SK-N-SH treated with all-trans-retinoic acid at 6 μM for 48 hours (cell line): ENCODE measurements around the gene CCDC187.

Experiments
- ATAC-seq: fragments of 200-7000 bp; cut with Tn5 transposase; 3 replicates; pipeline ENCODE4 v1.9.1; 2020; ENCODE audit warnings: mild to moderate bottlenecking, moderate library complexity
- ARNTL ChIP-seq: fragments of 450-650 bp; formaldehyde crosslinking; IDR thresholded peaks from 2 replicates; pipeline ENCODE4 v1.5.0; 2020; ENCODE audit warnings: low read depth, mild to moderate bottlenecking, moderate library complexity, borderline replicate concordance
- ESRRG ChIP-seq: fragments of 250-450 bp; sonication (Bioruptor Pico); IDR thresholded peaks from 2 replicates; pipeline ENCODE4 v1.6.1; 2021; ENCODE audit warnings: mild to moderate bottlenecking
- ISL1 ChIP-seq: fragments of 250-450 bp; sonication (Bioruptor Pico); IDR thresholded peaks from 2 replicates; pipeline ENCODE4 v2.1.2; 2022; ENCODE audit warnings: mild to moderate bottlenecking, moderate library complexity
- OSR1 ChIP-seq: fragments of 250-450 bp; sonication (Bioruptor Pico); IDR thresholded peaks from 2 replicates; pipeline ENCODE4 v1.8.0; 2022; ENCODE audit warnings: moderate library complexity, mild to moderate bottlenecking, inconsistent platforms
- PPARA ChIP-seq: fragments of 250-450 bp; sonication (Bioruptor Pico); IDR thresholded peaks from 2 replicates; pipeline ENCODE4 v1.5.0; 2020; ENCODE audit warnings: mild to moderate bottlenecking, borderline replicate concordance
- RARB ChIP-seq: fragments of 250-450 bp; sonication (Bioruptor Pico); IDR thresholded peaks from 2 replicates; pipeline ENCODE4 v1.8.0; 2021; ENCODE audit warnings: mild to moderate bottlenecking, moderate library complexity
- TCF4 ChIP-seq: fragments of 250-450 bp; sonication (Bioruptor Pico); IDR thresholded peaks from 2 replicates; pipeline ENCODE4 v1.8.0; 2021; ENCODE audit warnings: mild to moderate bottlenecking, moderate library complexity, borderline replicate concordance
- TOX ChIP-seq: fragments of 250-450 bp; sonication (Bioruptor Pico); IDR thresholded peaks from 2 replicates; pipeline ENCODE4 v1.8.0; 2021; ENCODE audit warnings: mild to moderate bottlenecking, moderate library complexity, borderline replicate concordance
- ZFP30 ChIP-seq: fragments of 450-650 bp; formaldehyde crosslinking; IDR thresholded peaks from 2 replicates; pipeline ENCODE4 v1.5.0; 2022; ENCODE audit warnings: mild to moderate bottlenecking, moderate library complexity
- ZNF565 ChIP-seq: fragments of 450-650 bp; formaldehyde crosslinking; conservative IDR thresholded peaks from 2 replicates; pipeline ENCODE4 v1.5.0; 2020; ENCODE audit warnings: low read depth, mild to moderate bottlenecking, moderate library complexity
- ZNF70 ChIP-seq: fragments of 450-650 bp; formaldehyde crosslinking; IDR thresholded peaks from 2 replicates; pipeline ENCODE4 v1.5.0; 2020; ENCODE audit warnings: mild to moderate bottlenecking, moderate library complexity
- TF ChIP-seq, protein P1 (sequence below): fragments of 250-450 bp; sonication (Bioruptor Pico); IDR thresholded peaks from 2 replicates; pipeline ENCODE4 v1.5.0; 2020; ENCODE audit warnings: mild to moderate bottlenecking, moderate library complexity
- TF ChIP-seq, protein P2 (sequence below): fragments of 250-450 bp; sonication (Bioruptor Pico); IDR thresholded peaks from 2 replicates; pipeline ENCODE4 v1.5.1; 2021; ENCODE audit warnings: mild to moderate bottlenecking, moderate library complexity
- TF ChIP-seq, protein P3 (sequence below): fragments of 250-450 bp; sonication (Bioruptor Pico); IDR thresholded peaks from 2 replicates; pipeline ENCODE4 v1.5.1; 2020; ENCODE audit warnings: low read depth, mild to moderate bottlenecking, moderate library complexity
- TF ChIP-seq, protein P4 (sequence below): fragments of 250-450 bp; sonication (Bioruptor Pico); IDR thresholded peaks from 2 replicates; pipeline ENCODE4 v1.8.0; 2020; ENCODE audit warnings: mild to moderate bottlenecking, moderate library complexity, borderline replicate concordance

Gene CCDC187

DNA sequence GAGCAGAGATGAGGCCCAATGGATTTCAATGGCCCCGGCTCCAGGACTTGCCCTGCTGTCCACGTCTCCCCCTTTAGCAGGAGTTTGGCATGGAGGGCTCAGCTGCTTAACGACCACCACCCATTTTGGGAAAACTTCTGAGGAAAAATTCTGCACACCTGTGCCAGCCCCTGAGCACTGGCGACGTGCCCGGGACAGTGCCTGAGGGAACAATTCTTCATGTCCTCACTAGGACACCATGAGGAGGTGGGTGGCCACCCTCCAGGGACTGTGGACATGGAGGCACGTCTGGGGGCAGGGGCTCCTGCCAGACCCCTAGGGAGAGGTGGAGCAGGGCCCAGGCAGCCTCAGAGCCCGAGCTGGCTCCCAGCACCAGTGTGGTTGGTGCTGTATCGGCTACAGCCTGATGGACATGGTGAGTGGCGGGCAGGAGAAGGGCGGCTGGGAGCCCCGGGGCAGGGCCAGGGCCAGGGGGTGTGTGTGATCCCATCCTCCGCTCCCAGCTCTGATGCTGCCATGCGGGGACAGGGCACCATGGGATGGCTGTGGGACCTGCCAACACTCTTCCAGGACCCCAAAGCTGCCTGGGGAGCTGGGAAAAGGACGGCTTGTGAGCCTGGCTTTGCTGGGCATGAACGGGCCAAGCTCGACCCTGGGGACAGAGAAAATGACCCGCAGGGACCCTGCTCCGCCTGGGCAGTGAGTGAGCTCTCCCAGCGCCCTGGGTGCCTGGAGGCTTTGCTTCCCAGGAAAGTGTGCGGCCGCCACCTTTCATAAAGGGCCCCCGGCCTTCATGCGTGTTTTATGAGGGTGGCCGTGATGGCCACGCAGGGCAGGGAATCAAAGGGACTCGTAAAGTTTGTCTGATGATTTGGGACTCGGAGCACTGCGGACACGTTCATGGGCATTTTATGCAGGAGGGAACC lies 54.7 kb downstream of the CCDC187 start (continued):
- TF ChIP-seq, protein P1, sequence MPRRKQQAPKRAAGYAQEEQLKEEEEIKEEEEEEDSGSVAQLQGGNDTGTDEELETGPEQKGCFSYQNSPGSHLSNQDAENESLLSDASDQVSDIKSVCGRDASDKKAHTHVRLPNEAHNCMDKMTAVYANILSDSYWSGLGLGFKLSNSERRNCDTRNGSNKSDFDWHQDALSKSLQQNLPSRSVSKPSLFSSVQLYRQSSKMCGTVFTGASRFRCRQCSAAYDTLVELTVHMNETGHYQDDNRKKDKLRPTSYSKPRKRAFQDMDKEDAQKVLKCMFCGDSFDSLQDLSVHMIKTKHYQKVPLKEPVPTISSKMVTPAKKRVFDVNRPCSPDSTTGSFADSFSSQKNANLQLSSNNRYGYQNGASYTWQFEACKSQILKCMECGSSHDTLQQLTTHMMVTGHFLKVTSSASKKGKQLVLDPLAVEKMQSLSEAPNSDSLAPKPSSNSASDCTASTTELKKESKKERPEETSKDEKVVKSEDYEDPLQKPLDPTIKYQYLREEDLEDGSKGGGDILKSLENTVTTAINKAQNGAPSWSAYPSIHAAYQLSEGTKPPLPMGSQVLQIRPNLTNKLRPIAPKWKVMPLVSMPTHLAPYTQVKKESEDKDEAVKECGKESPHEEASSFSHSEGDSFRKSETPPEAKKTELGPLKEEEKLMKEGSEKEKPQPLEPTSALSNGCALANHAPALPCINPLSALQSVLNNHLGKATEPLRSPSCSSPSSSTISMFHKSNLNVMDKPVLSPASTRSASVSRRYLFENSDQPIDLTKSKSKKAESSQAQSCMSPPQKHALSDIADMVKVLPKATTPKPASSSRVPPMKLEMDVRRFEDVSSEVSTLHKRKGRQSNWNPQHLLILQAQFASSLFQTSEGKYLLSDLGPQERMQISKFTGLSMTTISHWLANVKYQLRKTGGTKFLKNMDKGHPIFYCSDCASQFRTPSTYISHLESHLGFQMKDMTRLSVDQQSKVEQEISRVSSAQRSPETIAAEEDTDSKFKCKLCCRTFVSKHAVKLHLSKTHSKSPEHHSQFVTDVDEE (CRISPR knock-in tag) = no peak
- TF ChIP-seq TCF4 (no peak), ARNTL (no peak), RARB (no peak), ISL1 (CRISPR knock-in tag) (no peak)
- TF ChIP-seq, protein P2, sequence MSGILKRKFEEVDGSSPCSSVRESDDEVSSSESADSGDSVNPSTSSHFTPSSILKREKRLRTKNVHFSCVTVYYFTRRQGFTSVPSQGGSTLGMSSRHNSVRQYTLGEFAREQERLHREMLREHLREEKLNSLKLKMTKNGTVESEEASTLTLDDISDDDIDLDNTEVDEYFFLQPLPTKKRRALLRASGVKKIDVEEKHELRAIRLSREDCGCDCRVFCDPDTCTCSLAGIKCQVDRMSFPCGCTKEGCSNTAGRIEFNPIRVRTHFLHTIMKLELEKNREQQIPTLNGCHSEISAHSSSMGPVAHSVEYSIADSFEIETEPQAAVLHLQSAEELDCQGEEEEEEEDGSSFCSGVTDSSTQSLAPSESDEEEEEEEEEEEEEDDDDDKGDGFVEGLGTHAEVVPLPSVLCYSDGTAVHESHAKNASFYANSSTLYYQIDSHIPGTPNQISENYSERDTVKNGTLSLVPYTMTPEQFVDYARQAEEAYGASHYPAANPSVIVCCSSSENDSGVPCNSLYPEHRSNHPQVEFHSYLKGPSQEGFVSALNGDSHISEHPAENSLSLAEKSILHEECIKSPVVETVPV (CRISPR knock-in tag) = no peak

DNA sequence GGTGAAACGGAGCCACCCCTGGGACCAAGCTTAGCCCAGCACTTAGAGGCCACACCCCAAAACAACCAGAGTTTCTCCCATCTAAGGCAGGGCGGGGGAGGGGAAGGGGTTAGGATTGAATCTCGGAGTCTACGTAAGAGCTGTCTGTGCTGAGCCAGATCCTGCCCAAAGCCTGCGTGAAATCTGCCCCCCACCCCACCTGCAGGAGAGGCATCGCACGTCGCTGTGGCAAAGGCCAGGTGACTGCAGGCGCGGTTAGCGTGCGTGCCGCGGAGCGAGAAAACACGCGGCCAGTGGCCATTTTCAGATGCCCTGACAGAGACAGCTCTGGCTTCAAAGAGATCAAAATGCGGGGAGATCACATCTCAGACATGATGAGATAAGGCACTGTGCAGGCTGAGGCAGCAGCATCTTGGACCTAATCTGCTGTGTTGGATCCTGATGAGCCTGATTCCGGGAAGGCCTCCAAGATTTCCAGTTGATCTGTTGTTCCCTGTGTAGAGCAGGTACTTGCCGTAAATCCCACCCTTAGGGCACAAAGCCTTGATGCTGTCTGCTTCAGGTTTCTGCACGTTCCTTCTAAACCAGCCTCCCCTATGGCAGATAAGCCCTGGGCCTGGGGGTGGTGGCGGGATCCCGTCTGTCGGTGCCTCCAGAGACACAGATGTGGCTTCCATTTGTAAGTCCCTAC lies 55.8 kb downstream of the CCDC187 start:
- no peak for ATAC-seq
- TF ChIP-seq ZFP30 (CRISPR knock-in tag) (no peak), ARNTL (no peak), ZNF70 (CRISPR knock-in tag) (no peak)
- TF ChIP-seq, protein P3, sequence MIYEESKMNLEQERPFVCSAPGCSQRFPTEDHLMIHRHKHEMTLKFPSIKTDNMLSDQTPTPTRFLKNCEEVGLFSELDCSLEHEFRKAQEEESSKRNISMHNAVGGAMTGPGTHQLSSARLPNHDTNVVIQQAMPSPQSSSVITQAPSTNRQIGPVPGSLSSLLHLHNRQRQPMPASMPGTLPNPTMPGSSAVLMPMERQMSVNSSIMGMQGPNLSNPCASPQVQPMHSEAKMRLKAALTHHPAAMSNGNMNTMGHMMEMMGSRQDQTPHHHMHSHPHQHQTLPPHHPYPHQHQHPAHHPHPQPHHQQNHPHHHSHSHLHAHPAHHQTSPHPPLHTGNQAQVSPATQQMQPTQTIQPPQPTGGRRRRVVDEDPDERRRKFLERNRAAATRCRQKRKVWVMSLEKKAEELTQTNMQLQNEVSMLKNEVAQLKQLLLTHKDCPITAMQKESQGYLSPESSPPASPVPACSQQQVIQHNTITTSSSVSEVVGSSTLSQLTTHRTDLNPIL (CRISPR knock-in tag) = no peak
- TF ChIP-seq, all 23 proteins: peak for 0

GRCh38 chr9:136247551-136247916 lies 56.4 kb downstream of the CCDC187 start:
- TF ChIP-seq TOX (CRISPR knock-in tag) = no peak
- ATAC-seq = no peak

GRCh38 chr9:136246849-136247550 lies 56.9 kb downstream of the CCDC187 start:
- no peak for ATAC-seq
- no peak for TF ChIP-seq ISL1 (CRISPR knock-in tag)
- no peak for TF ChIP-seq TOX (CRISPR knock-in tag)
- TF ChIP-seq PPARA (CRISPR knock-in tag) = no peak
- TF ChIP-seq TCF4 = no peak
- TF ChIP-seq, protein P3 (CRISPR knock-in tag) = no peak
- TF ChIP-seq, protein P1 (CRISPR knock-in tag) = no peak
- TF ChIP-seq OSR1 (CRISPR knock-in tag) = no peak
- TF ChIP-seq, protein P4, sequence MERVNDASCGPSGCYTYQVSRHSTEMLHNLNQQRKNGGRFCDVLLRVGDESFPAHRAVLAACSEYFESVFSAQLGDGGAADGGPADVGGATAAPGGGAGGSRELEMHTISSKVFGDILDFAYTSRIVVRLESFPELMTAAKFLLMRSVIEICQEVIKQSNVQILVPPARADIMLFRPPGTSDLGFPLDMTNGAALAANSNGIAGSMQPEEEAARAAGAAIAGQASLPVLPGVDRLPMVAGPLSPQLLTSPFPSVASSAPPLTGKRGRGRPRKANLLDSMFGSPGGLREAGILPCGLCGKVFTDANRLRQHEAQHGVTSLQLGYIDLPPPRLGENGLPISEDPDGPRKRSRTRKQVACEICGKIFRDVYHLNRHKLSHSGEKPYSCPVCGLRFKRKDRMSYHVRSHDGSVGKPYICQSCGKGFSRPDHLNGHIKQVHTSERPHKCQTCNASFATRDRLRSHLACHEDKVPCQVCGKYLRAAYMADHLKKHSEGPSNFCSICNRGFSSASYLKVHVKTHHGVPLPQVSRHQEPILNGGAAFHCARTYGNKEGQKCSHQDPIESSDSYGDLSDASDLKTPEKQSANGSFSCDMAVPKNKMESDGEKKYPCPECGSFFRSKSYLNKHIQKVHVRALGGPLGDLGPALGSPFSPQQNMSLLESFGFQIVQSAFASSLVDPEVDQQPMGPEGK (CRISPR knock-in tag) = no peak
- TF ChIP-seq ESRRG (CRISPR knock-in tag) = no peak
- no peak for TF ChIP-seq ZNF565 (CRISPR knock-in tag)
